Mucosa of descending colon (tissue), 3 donors: ENCODE results near the gene PLEKHA6. TPM values are rescaled to one million over a fixed set of nuclear protein-coding genes. Genes with fewer than 3 reads are reported as not detected.

Source experiments
- ATAC-seq: fragments of 200-7000 bp; cut with Tn5 transposase; one replicate; pipeline ENCODE4 v1.9.1; 2020; ENCODE audit warnings: mild to moderate bottlenecking, moderate library complexity
- DNase-seq, 3 donors: peaks; one replicate each; pipeline ENCODE4 v3.0.0-alpha.2; 2020
- H3K36me3 ChIP-seq: fragments of 200-600 bp; one replicate; pipeline ENCODE4 v1.8.0; 2021; ENCODE audit warnings: low read depth, mild to moderate bottlenecking
- H3K4me1 ChIP-seq: fragments of 200-600 bp; one replicate; pipeline ENCODE4 v1.8.0; 2021; ENCODE audit warnings: low read depth, mild to moderate bottlenecking
- H3K4me3 ChIP-seq: fragments of 200-600 bp; one replicate; pipeline ENCODE4 v1.8.0; 2021; ENCODE audit warnings: mild to moderate bottlenecking
- H3K9me3 ChIP-seq: fragments of 200-600 bp; one replicate; pipeline ENCODE4 v1.8.0; 2021; ENCODE audit warnings: mild to moderate bottlenecking
- CTCF ChIP-seq: fragments of 200-600 bp; IDR thresholded peaks from one replicate; pipeline ENCODE4 v1.8.0; 2022; ENCODE audit warnings: antibody characterized with exemption, mild to moderate bottlenecking
- intact Hi-C, 2 donors: fragments of 100-400 bp; cut with DNase I in 1 of 2; cut with micrococcal nuclease in 1 of 2; formaldehyde crosslinking; loops; one replicate each; pipeline versions ENCODE4 v1.11.0 to v1.11.1; 2022; cut with DNase I, micrococcal nuclease
- total RNA-seq, 3 donors: library from RNA; stranded (reverse); fragmentation: NEBNext Ultra II Directional in 2 of 3; extraction: Animal tissue kit (Norgen Biotek cat#: 25700) in 2 of 3; gene quantifications; one replicate each; pipeline versions ENCODE4 v1.2.1 to v1.2.4, GENCODE V29; 2021 to 2023
- donor health status: DM: no; HTN: no; CAD: no; lungs with moderate emphysema.
- donor health status: DM: no; HTN: no; CAD: no.
- donor health status: DM: no; HTN: yes; CAD: no.

Gene PLEKHA6
- total RNA-seq, 3 donors from 2014 or later: 82.4 to 154 (median 115) TPM

GRCh38 chr1:204327359-204327758 lies 32.4 kb downstream of the PLEKHA6 start:
- TF ChIP-seq CTCF: no peak
- DNase-seq (no peak), ATAC-seq (no peak)
- Histone ChIP-seq H3K9me3 (no peaks in the 10 kb centered on the region), H3K36me3 (no peaks in the 10 kb centered on the region), H3K4me3 (no peak overlapping the region), H3K4me1 (peaks cover 34% of the 10 kb centered on the region)
- intact Hi-C loops: no loop called here

GRCh38 chr1:204326771-204327300 lies 32.9 kb downstream of the PLEKHA6 start:
- no peak for ATAC-seq

GRCh38 chr1:204325944-204326343 lies 33.8 kb downstream of the PLEKHA6 start:
- TF ChIP-seq CTCF: no peak
- DNase-seq (no peak), ATAC-seq (no peak)
- no peaks in the 10 kb centered on the region for H3K9me3 ChIP-seq
- peaks cover 40% of the 10 kb centered on the region for H3K4me1 ChIP-seq
- intact Hi-C loops: no loop called here
- H3K4me3 ChIP-seq: no peak overlapping the region
- no peaks in the 10 kb centered on the region for H3K36me3 ChIP-seq

More at GRCh38 chr1:204326771-204327300, 32.9 kb downstream of the PLEKHA6 start:
- H3K4me1 ChIP-seq: peaks cover 33% of the 10 kb centered on the region
- no peaks in the 10 kb centered on the region for H3K36me3 ChIP-seq
- no peaks in the 10 kb centered on the region for H3K9me3 ChIP-seq
- TF ChIP-seq CTCF: no peak
- no peak overlapping the region for H3K4me3 ChIP-seq
- DNase-seq: no peak
- intact Hi-C loops: no loop called here

GRCh38 chr1:204323887-204324286 lies 35.8 kb downstream of the PLEKHA6 start:
- TF ChIP-seq CTCF: no peak
- Histone ChIP-seq H3K4me1 (peaks cover 46% of the 10 kb centered on the region), H3K9me3 (no peaks in the 10 kb centered on the region), H3K36me3 (no peaks in the 10 kb centered on the region), H3K4me3 (no peak overlapping the region)
- ATAC-seq (peak; percentile 74), DNase-seq (no peak)
- intact Hi-C loops: no loop called here

GRCh38 chr1:204322339-204322868 lies 37.3 kb downstream of the PLEKHA6 start:
- intact Hi-C loops: no loop called here
- Histone ChIP-seq H3K9me3 (no peaks in the 10 kb centered on the region), H3K4me1 (peaks cover 39% of the 10 kb centered on the region), H3K4me3 (no peak overlapping the region), H3K36me3 (no peaks in the 10 kb centered on the region)
- no peak for TF ChIP-seq CTCF
- DNase-seq (no peak), ATAC-seq (no peak)

- Histone ChIP-seq H3K4me1 (peaks cover 34% of the 10 kb centered on the region), H3K4me3 (no peak overlapping the region), H3K9me3 (no peaks in the 10 kb centered on the region), H3K36me3 (no peaks in the 10 kb centered on the region)
- intact Hi-C loops: no loop called here
- TF ChIP-seq CTCF: no peak
- no peak for DNase-seq
- ATAC-seq: no peak
Measured at GRCh38 chr1:204321665-204322064, 38.1 kb downstream of the PLEKHA6 start.
